Astrocyte (in vitro differentiated cells and primary cell): ENCODE results near the gene TIMELESS. TPM values are rescaled to one million over a fixed set of nuclear protein-coding genes. Genes with fewer than 3 reads are reported as not detected.

Source experiments
- DNase-seq: peaks from one replicate; pipeline ENCODE4 v3.0.0-alpha.2; 2010; ENCODE audit warnings: low read depth
- FAIRE-seq: peaks from 2 replicates; lab custom pipeline; 2011; peaks lifted over from hg19 to GRCh38; lab: Jason Lieb, UNC
- H2AFZ ChIP-seq: 2 replicates; pipeline ENCODE4 v1.6.0; 2012; ENCODE audit warnings: low read depth, low read length, inconsistent platforms
- H3K27ac ChIP-seq: 2 replicates; pipeline ENCODE4 v1.5.1; 2011; ENCODE audit warnings: low read depth, low read length, inconsistent platforms
- H3K27me3 ChIP-seq: 2 replicates; pipeline ENCODE4 v1.6.0; 2011; ENCODE audit warnings: low read length, inconsistent platforms; ENCODE audit not compliant: insufficient read depth
- H3K36me3 ChIP-seq: 2 replicates; pipeline ENCODE4 v1.5.1; 2011; ENCODE audit warnings: low read length, inconsistent platforms; ENCODE audit not compliant: insufficient read depth
- H3K4me1 ChIP-seq: 2 replicates; pipeline ENCODE4 v1.5.1; 2011; ENCODE audit warnings: low read length, inconsistent platforms; ENCODE audit not compliant: insufficient read depth
- H3K4me2 ChIP-seq: 2 replicates; pipeline ENCODE4 v1.6.0; 2012; ENCODE audit warnings: low read length, inconsistent platforms
- H3K4me3 ChIP-seq: 2 replicates; pipeline ENCODE4 v1.5.1; 2011; ENCODE audit warnings: low read depth, mild to moderate bottlenecking, low read length, inconsistent platforms; ENCODE audit not compliant: insufficient read depth
- H3K79me2 ChIP-seq: 2 replicates; pipeline ENCODE4 v1.6.0; 2012; ENCODE audit warnings: mild to moderate bottlenecking, low read length, inconsistent platforms; ENCODE audit not compliant: insufficient read depth
- H3K9ac ChIP-seq: 2 replicates; pipeline ENCODE4 v1.6.0; 2012; ENCODE audit warnings: mild to moderate bottlenecking, low read length, inconsistent platforms
- H3K9me3 ChIP-seq: 2 replicates; pipeline ENCODE4 v1.5.1; 2012; ENCODE audit warnings: low read depth, mild to moderate bottlenecking, low read length, inconsistent platforms; ENCODE audit not compliant: insufficient read depth
- H4K20me1 ChIP-seq: 2 replicates; pipeline ENCODE4 v1.6.0; 2012; ENCODE audit warnings: low read length, inconsistent platforms; ENCODE audit not compliant: insufficient read depth
- H3K27ac Mint-ChIP-seq: one replicate; pipeline ENCODE4 v1.8.0; 2021; ENCODE audit warnings: mild to moderate bottlenecking, mixed read lengths; ENCODE audit not compliant: unreplicated experiment
- H3K27me3 Mint-ChIP-seq: one replicate; pipeline ENCODE4 v1.8.0; 2021; ENCODE audit warnings: low read depth, mixed read lengths; ENCODE audit not compliant: unreplicated experiment
- H3K36me3 Mint-ChIP-seq: one replicate; pipeline ENCODE4 v1.8.0; 2021; ENCODE audit warnings: low read depth, mixed read lengths; ENCODE audit not compliant: unreplicated experiment
- H3K4me1 Mint-ChIP-seq: one replicate; pipeline ENCODE4 v1.8.0; 2021; ENCODE audit warnings: low read depth, mixed read lengths; ENCODE audit not compliant: unreplicated experiment
- H3K4me3 Mint-ChIP-seq: one replicate; pipeline ENCODE4 v1.8.0; 2021; ENCODE audit warnings: mild to moderate bottlenecking, moderate library complexity, mixed read lengths; ENCODE audit not compliant: unreplicated experiment
- H3K9me3 Mint-ChIP-seq: one replicate; pipeline ENCODE4 v1.8.0; 2021; ENCODE audit warnings: mild to moderate bottlenecking, mixed read lengths; ENCODE audit not compliant: unreplicated experiment
- CTCF ChIP-seq: IDR thresholded peaks from 2 replicates; pipeline ENCODE4 v1.5.1; 2011; ENCODE audit warnings: low read depth, mild to moderate bottlenecking, inconsistent platforms, low read length, moderate library complexity; ENCODE audit not compliant: insufficient read depth
- EZH2 ChIP-seq: IDR thresholded peaks from 2 replicates; pipeline ENCODE4 v1.6.1; 2012; ENCODE audit warnings: mild to moderate bottlenecking, low read length, inconsistent platforms; ENCODE audit not compliant: insufficient read depth
- total RNA-seq: library from RNA; stranded (reverse); gene quantifications from 2 replicates; pipeline ENCODE4 v1.2.1, GENCODE V29; 2021

The TIMELESS gene
- total RNA-seq, 1 donor from 2014 or later = 8.5 TPM

- Histone ChIP-seq H3K27me3 (no peaks in the 10 kb centered on the region), H2AFZ (no peak overlapping the region), H3K27ac (no peak overlapping the region), H3K79me2 (no peaks in the 10 kb centered on the region), H3K4me3 (no peak overlapping the region), H3K4me1 (no peaks in the 10 kb centered on the region), H3K9me3 (no peaks in the 10 kb centered on the region), H3K36me3 (no peaks in the 10 kb centered on the region), H4K20me1 (no peaks in the 10 kb centered on the region), H3K9ac (no peak overlapping the region), H3K4me2 (no peak overlapping the region)
- peaks cover 4% of the 10 kb centered on the region for H3K27me3 Mint-ChIP-seq
- H3K9me3 Mint-ChIP-seq = peaks cover 1% of the 10 kb centered on the region
- H3K4me1 Mint-ChIP-seq = peaks cover 1% of the 10 kb centered on the region
- DNase-seq = no peak
- H3K36me3 Mint-ChIP-seq = no peaks in the 10 kb centered on the region
- H3K27ac Mint-ChIP-seq = no peak overlapping the region
- TF ChIP-seq CTCF (no peak), EZH2 (no peak)
- FAIRE-seq = no peak
- H3K4me3 Mint-ChIP-seq = no peak overlapping the region
Measured at GRCh38 chr12:56391721-56392120, 57.5 kb downstream of the TIMELESS start.

- H3K9me3 Mint-ChIP-seq = peaks cover 1% of the 10 kb centered on the region
- TF ChIP-seq CTCF (no peak), EZH2 (no peak)
Measured at GRCh38 chr12:56389412-56389811, 59.8 kb downstream of the TIMELESS start.

GRCh38 chr12:56387152-56387736 is 62.0 kb downstream of the TIMELESS start:
- peak overlapping the region; percentile 54 for H3K27ac Mint-ChIP-seq
- Histone ChIP-seq H3K4me2 (peak overlapping the region; percentile 17), H3K9ac (no peak overlapping the region), H3K36me3 (no peaks in the 10 kb centered on the region), H2AFZ (no peak overlapping the region), H4K20me1 (no peaks in the 10 kb centered on the region), H3K79me2 (no peaks in the 10 kb centered on the region), H3K9me3 (no peaks in the 10 kb centered on the region), H3K27ac (no peak overlapping the region), H3K4me3 (no peak overlapping the region), H3K4me1 (no peaks in the 10 kb centered on the region), H3K27me3 (no peaks in the 10 kb centered on the region)
- FAIRE-seq (no peak), DNase-seq (peak; percentile 6)
- no peaks in the 10 kb centered on the region for H3K36me3 Mint-ChIP-seq
- no peak for TF ChIP-seq CTCF
- no peak for TF ChIP-seq EZH2
- H3K9me3 Mint-ChIP-seq = peaks cover 1% of the 10 kb centered on the region
- H3K27me3 Mint-ChIP-seq = peaks cover 21% of the 10 kb centered on the region
- H3K4me1 Mint-ChIP-seq = peaks cover 1% of the 10 kb centered on the region
- H3K4me3 Mint-ChIP-seq = no peak overlapping the region

More at GRCh38 chr12:56389412-56389811, 59.8 kb downstream of the TIMELESS start:
- DNase-seq = no peak
- Mint-ChIP-seq H3K4me3 (no peak overlapping the region), H3K4me1 (peaks cover 1% of the 10 kb centered on the region), H3K36me3 (no peaks in the 10 kb centered on the region), H3K27ac (no peak overlapping the region), H3K27me3 (peaks cover 7% of the 10 kb centered on the region)
- Histone ChIP-seq H3K4me1 (no peaks in the 10 kb centered on the region), H3K27ac (no peak overlapping the region), H4K20me1 (no peaks in the 10 kb centered on the region), H3K36me3 (no peaks in the 10 kb centered on the region), H3K9ac (no peak overlapping the region), H3K79me2 (no peaks in the 10 kb centered on the region), H3K4me3 (no peak overlapping the region), H2AFZ (no peak overlapping the region), H3K9me3 (no peaks in the 10 kb centered on the region), H3K27me3 (no peaks in the 10 kb centered on the region), H3K4me2 (no peak overlapping the region)
- no peak for FAIRE-seq
